Astrocyte (in vitro differentiated cells and primary cell): ENCODE measurements around the gene SMAD3. TPM values are rescaled to one million over a fixed set of nuclear protein-coding genes. Genes with fewer than 3 reads are reported as not detected.

ENCODE experiments used
- DNase-seq: peaks from one replicate; pipeline ENCODE4 v3.0.0-alpha.2; 2010; ENCODE audit warnings: low read depth
- FAIRE-seq: peaks from 2 replicates; lab custom pipeline; 2011; peaks lifted over from hg19 to GRCh38; lab: Jason Lieb, UNC
- H2AFZ ChIP-seq: 2 replicates; pipeline ENCODE4 v1.6.0; 2012; ENCODE audit warnings: low read depth, low read length, inconsistent platforms
- H3K27ac ChIP-seq: 2 replicates; pipeline ENCODE4 v1.5.1; 2011; ENCODE audit warnings: low read depth, low read length, inconsistent platforms
- H3K27me3 ChIP-seq: 2 replicates; pipeline ENCODE4 v1.6.0; 2011; ENCODE audit warnings: low read length, inconsistent platforms; ENCODE audit not compliant: insufficient read depth
- H3K36me3 ChIP-seq: 2 replicates; pipeline ENCODE4 v1.5.1; 2011; ENCODE audit warnings: low read length, inconsistent platforms; ENCODE audit not compliant: insufficient read depth
- H3K4me1 ChIP-seq: 2 replicates; pipeline ENCODE4 v1.5.1; 2011; ENCODE audit warnings: low read length, inconsistent platforms; ENCODE audit not compliant: insufficient read depth
- H3K4me2 ChIP-seq: 2 replicates; pipeline ENCODE4 v1.6.0; 2012; ENCODE audit warnings: low read length, inconsistent platforms
- H3K4me3 ChIP-seq: 2 replicates; pipeline ENCODE4 v1.5.1; 2011; ENCODE audit warnings: low read depth, mild to moderate bottlenecking, low read length, inconsistent platforms; ENCODE audit not compliant: insufficient read depth
- H3K79me2 ChIP-seq: 2 replicates; pipeline ENCODE4 v1.6.0; 2012; ENCODE audit warnings: mild to moderate bottlenecking, low read length, inconsistent platforms; ENCODE audit not compliant: insufficient read depth
- H3K9ac ChIP-seq: 2 replicates; pipeline ENCODE4 v1.6.0; 2012; ENCODE audit warnings: mild to moderate bottlenecking, low read length, inconsistent platforms
- H3K9me3 ChIP-seq: 2 replicates; pipeline ENCODE4 v1.5.1; 2012; ENCODE audit warnings: low read depth, mild to moderate bottlenecking, low read length, inconsistent platforms; ENCODE audit not compliant: insufficient read depth
- H4K20me1 ChIP-seq: 2 replicates; pipeline ENCODE4 v1.6.0; 2012; ENCODE audit warnings: low read length, inconsistent platforms; ENCODE audit not compliant: insufficient read depth
- H3K27ac Mint-ChIP-seq: one replicate; pipeline ENCODE4 v1.8.0; 2021; ENCODE audit warnings: mild to moderate bottlenecking, mixed read lengths; ENCODE audit not compliant: unreplicated experiment
- H3K27me3 Mint-ChIP-seq: one replicate; pipeline ENCODE4 v1.8.0; 2021; ENCODE audit warnings: low read depth, mixed read lengths; ENCODE audit not compliant: unreplicated experiment
- H3K36me3 Mint-ChIP-seq: one replicate; pipeline ENCODE4 v1.8.0; 2021; ENCODE audit warnings: low read depth, mixed read lengths; ENCODE audit not compliant: unreplicated experiment
- H3K4me1 Mint-ChIP-seq: one replicate; pipeline ENCODE4 v1.8.0; 2021; ENCODE audit warnings: low read depth, mixed read lengths; ENCODE audit not compliant: unreplicated experiment
- H3K4me3 Mint-ChIP-seq: one replicate; pipeline ENCODE4 v1.8.0; 2021; ENCODE audit warnings: mild to moderate bottlenecking, moderate library complexity, mixed read lengths; ENCODE audit not compliant: unreplicated experiment
- H3K9me3 Mint-ChIP-seq: one replicate; pipeline ENCODE4 v1.8.0; 2021; ENCODE audit warnings: mild to moderate bottlenecking, mixed read lengths; ENCODE audit not compliant: unreplicated experiment
- EZH2 ChIP-seq: IDR thresholded peaks from 2 replicates; pipeline ENCODE4 v1.6.1; 2012; ENCODE audit warnings: mild to moderate bottlenecking, low read length, inconsistent platforms; ENCODE audit not compliant: insufficient read depth
- total RNA-seq: library from RNA; stranded (reverse); gene quantifications from 2 replicates; pipeline ENCODE4 v1.2.1, GENCODE V29; 2021
- TF ChIP-seq, protein P1 (sequence below): IDR thresholded peaks from 2 replicates; pipeline ENCODE4 v1.5.1; 2011; ENCODE audit warnings: low read depth, mild to moderate bottlenecking, inconsistent platforms, low read length, moderate library complexity; ENCODE audit not compliant: insufficient read depth

The SMAD3 gene
- total RNA-seq, 1 donor from 2014 or later, result 78.0 TPM

DNA sequence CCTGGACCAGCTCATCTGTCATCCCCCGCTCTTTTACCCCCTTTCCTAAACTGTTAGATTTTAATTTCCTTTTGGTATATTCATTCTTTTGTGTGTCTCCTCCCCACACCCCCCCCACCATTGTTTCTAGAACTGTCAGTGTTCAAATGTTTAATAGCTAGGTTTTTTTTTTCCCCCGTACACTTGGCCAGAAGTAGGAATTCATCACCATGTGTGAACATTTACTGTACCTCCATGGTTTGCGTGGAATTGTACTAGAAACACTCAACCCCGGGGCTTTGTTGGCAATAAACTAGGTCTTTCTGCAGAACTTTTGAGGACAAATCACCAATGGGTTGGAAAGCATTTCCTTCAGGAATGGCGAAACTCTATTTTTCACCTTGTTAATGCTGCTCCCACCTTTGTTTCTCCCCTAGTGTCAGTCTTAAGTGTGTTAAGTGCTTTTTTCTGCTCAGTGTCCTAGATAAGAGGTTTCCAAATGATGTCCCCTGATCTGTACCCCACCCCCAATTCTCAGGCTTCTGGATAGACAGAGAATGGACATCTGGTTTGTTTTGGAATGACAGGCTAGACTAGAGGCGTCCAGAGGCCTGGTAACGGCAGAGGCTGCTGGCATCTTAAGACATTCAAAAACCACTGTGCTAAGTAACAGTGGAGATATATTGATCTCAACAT lies 76.8 kb downstream of the SMAD3 start:
- peak overlapping the region; percentile 40 for H3K4me2 ChIP-seq
- FAIRE-seq (no peak), DNase-seq (no peak)
- peak overlapping the region; percentile 97 for H3K27ac ChIP-seq
- H3K9ac ChIP-seq, result peak overlapping the region; percentile 54
- no peak overlapping the region for H2AFZ ChIP-seq
- H4K20me1 ChIP-seq, result no peaks in the 10 kb centered on the region
- Mint-ChIP-seq H3K4me3 (peak overlapping the region; percentile 57), H3K4me1 (peaks cover 89% of the 10 kb centered on the region), H3K27ac (peak overlapping the region; percentile 88), H3K27me3 (no peaks in the 10 kb centered on the region), H3K9me3 (no peaks in the 10 kb centered on the region), H3K36me3 (peaks cover 8% of the 10 kb centered on the region)
- H3K36me3 ChIP-seq, result no peaks in the 10 kb centered on the region
- H3K4me3 ChIP-seq, result no peak overlapping the region
- TF ChIP-seq, protein P1, sequence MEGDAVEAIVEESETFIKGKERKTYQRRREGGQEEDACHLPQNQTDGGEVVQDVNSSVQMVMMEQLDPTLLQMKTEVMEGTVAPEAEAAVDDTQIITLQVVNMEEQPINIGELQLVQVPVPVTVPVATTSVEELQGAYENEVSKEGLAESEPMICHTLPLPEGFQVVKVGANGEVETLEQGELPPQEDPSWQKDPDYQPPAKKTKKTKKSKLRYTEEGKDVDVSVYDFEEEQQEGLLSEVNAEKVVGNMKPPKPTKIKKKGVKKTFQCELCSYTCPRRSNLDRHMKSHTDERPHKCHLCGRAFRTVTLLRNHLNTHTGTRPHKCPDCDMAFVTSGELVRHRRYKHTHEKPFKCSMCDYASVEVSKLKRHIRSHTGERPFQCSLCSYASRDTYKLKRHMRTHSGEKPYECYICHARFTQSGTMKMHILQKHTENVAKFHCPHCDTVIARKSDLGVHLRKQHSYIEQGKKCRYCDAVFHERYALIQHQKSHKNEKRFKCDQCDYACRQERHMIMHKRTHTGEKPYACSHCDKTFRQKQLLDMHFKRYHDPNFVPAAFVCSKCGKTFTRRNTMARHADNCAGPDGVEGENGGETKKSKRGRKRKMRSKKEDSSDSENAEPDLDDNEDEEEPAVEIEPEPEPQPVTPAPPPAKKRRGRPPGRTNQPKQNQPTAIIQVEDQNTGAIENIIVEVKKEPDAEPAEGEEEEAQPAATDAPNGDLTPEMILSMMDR, result no peak
- no peak for TF ChIP-seq EZH2
- H3K4me1 ChIP-seq, result peaks cover 76% of the 10 kb centered on the region
- peaks cover 98% of the 10 kb centered on the region for H3K79me2 ChIP-seq
- no peaks in the 10 kb centered on the region for H3K9me3 ChIP-seq
- H3K27me3 ChIP-seq, result no peaks in the 10 kb centered on the region

DNA sequence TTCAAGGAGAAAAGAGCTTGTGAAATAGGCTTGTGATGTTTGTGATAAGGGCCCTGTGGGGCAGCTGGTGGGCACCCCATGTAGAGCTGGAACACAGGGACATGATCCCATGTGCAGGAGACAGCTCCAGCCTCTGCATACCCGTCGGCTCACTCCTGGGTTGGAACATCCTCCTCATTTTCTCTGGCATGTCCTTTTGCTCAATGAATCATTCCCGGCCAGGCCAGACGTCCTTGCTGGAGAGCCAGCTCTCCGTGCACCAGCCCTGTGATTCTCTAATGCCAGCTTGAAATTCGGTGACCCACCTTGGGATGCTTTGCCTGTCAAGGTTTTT lies 77.3 kb downstream of the SMAD3 start:
- Mint-ChIP-seq H3K36me3 (peaks cover 8% of the 10 kb centered on the region), H3K27ac (peak overlapping the region; percentile 88), H3K4me3 (no peak overlapping the region), H3K4me1 (peaks cover 90% of the 10 kb centered on the region), H3K27me3 (no peaks in the 10 kb centered on the region), H3K9me3 (no peaks in the 10 kb centered on the region)
- Histone ChIP-seq H3K4me1 (peaks cover 76% of the 10 kb centered on the region), H3K9ac (peak overlapping the region; percentile 54), H3K27me3 (no peaks in the 10 kb centered on the region), H3K27ac (peak overlapping the region; percentile 97), H3K4me2 (peak overlapping the region; percentile 40), H2AFZ (no peak overlapping the region), H3K4me3 (no peak overlapping the region), H3K9me3 (no peaks in the 10 kb centered on the region), H3K36me3 (peaks cover 3% of the 10 kb centered on the region), H3K79me2 (peaks cover 98% of the 10 kb centered on the region), H4K20me1 (no peaks in the 10 kb centered on the region)
- FAIRE-seq (no peak), DNase-seq (peak; percentile 75)
- TF ChIP-seq, protein P1, result no peak
- no peak for TF ChIP-seq EZH2

DNA sequence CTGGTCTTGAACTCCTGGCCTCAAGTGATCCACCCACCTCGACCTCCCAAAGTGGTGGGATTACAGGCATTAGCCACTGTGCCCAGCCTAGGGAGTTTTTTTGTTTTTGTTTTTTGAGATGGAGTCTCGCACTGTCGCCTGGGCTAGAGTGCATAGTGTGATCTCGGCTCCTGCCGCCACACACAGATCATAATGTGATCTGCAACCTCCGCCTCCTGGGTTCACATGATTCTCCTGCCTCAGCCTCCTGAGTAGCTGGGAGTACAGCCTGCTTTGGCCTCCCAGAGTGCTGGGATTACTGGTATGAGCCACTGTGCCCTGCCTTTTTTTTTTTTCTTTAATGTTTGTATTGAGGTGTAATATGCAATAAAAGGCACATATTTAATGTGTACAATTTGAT lies 78.2 kb downstream of the SMAD3 start:
- peaks cover 3% of the 10 kb centered on the region for H3K36me3 ChIP-seq
- no peak for FAIRE-seq
- H3K79me2 ChIP-seq, result peaks cover 98% of the 10 kb centered on the region
- no peak overlapping the region for H2AFZ ChIP-seq
- H3K27ac ChIP-seq, result peak overlapping the region; percentile 97
- TF ChIP-seq, protein P1, result no peak
- no peak for TF ChIP-seq EZH2
- no peaks in the 10 kb centered on the region for H3K27me3 Mint-ChIP-seq
- peaks cover 93% of the 10 kb centered on the region for H3K4me1 Mint-ChIP-seq
- no peak for DNase-seq
- no peak overlapping the region for H3K4me2 ChIP-seq
- no peak overlapping the region for H3K4me3 ChIP-seq
- no peaks in the 10 kb centered on the region for H3K27me3 ChIP-seq
- H3K4me3 Mint-ChIP-seq, result no peak overlapping the region
- no peaks in the 10 kb centered on the region for H4K20me1 ChIP-seq
- no peaks in the 10 kb centered on the region for H3K9me3 ChIP-seq
- H3K9ac ChIP-seq, result peak overlapping the region; percentile 54
- peaks cover 77% of the 10 kb centered on the region for H3K4me1 ChIP-seq
- H3K9me3 Mint-ChIP-seq, result no peaks in the 10 kb centered on the region
- peaks cover 8% of the 10 kb centered on the region for H3K36me3 Mint-ChIP-seq
- peak overlapping the region; percentile 68 for H3K27ac Mint-ChIP-seq
